Hepatocyte (in vitro differentiated cells): ENCODE data around the gene TUBG1. TPM values are rescaled to one million over a fixed set of nuclear protein-coding genes. Genes with fewer than 3 reads are reported as not detected.
"Not testable (repeated sequence)": the region's sequence is repeated elsewhere in the genome, so short reads cannot be mapped to it uniquely, and the experiment has no call there.

Source experiments
- DNase-seq: peaks from one replicate; pipeline ENCODE4 v3.0.0-alpha.2; 2016; ENCODE audit warnings: low spot score
- H2AFZ ChIP-seq: fragments of 200-600 bp; sonication (generic); 2 replicates; pipeline ENCODE4 v1.6.0; 2016; ENCODE audit warnings: antibody characterized with exemption, mild to moderate bottlenecking
- H3K27ac ChIP-seq: fragments of 200-600 bp; sonication (generic); 2 replicates; pipeline ENCODE4 v1.5.1; 2016; ENCODE audit warnings: mild to moderate bottlenecking
- H3K27me3 ChIP-seq: fragments of 200-600 bp; sonication (generic); 2 replicates; pipeline ENCODE4 v1.6.1; 2016
- H3K36me3 ChIP-seq: fragments of 200-600 bp; sonication (generic); replicated peaks from 2 replicates; pipeline ENCODE4 v1.5.1; 2016; ENCODE audit warnings: low read depth; ENCODE audit not compliant: insufficient read depth
- H3K4me1 ChIP-seq: fragments of 200-600 bp; sonication (generic); 2 replicates; pipeline ENCODE4 v1.5.1; 2016; ENCODE audit warnings: mild to moderate bottlenecking, moderate library complexity; ENCODE audit not compliant: insufficient read depth
- H3K4me2 ChIP-seq: fragments of 200-600 bp; sonication (generic); 2 replicates; pipeline ENCODE4 v1.6.0; 2016
- H3K4me3 ChIP-seq: fragments of 200-600 bp; sonication (generic); 2 replicates; pipeline ENCODE4 v1.5.1; 2016; ENCODE audit warnings: mild to moderate bottlenecking
- H3K79me2 ChIP-seq: fragments of 200-600 bp; sonication (generic); 2 replicates; pipeline ENCODE4 v1.6.0; 2017; ENCODE audit warnings: mild to moderate bottlenecking
- H3K9me2 ChIP-seq: fragments of 200-600 bp; sonication (generic); replicated peaks from 2 replicates; pipeline ENCODE4 v1.6.0; 2017; ENCODE audit warnings: mild to moderate bottlenecking; ENCODE audit not compliant: insufficient read depth
- H3K9me3 ChIP-seq: fragments of 200-600 bp; sonication (generic); 2 replicates; pipeline ENCODE4 v1.5.1; 2016; ENCODE audit warnings: low read depth, mild to moderate bottlenecking
- H4K20me1 ChIP-seq: fragments of 200-600 bp; sonication (generic); 2 replicates; pipeline ENCODE4 v1.6.0; 2016; ENCODE audit warnings: mild to moderate bottlenecking; ENCODE audit not compliant: insufficient read depth, poor library complexity, severe bottlenecking
- EZH2 ChIP-seq: fragments of 200-600 bp; sonication (generic); IDR thresholded peaks from 2 replicates; pipeline ENCODE4 v1.6.1; 2016; ENCODE audit warnings: antibody characterized with exemption, mild to moderate bottlenecking, borderline replicate concordance
- EZH2phosphoT487 ChIP-seq: fragments of 200-600 bp; sonication (generic); IDR thresholded peaks from one replicate; pipeline ENCODE4 v1.6.1; 2018; ENCODE audit warnings: antibody characterized with exemption, mild to moderate bottlenecking, low read depth, moderate library complexity; ENCODE audit not compliant: unreplicated experiment, severe bottlenecking
- WGBS: methylation state at CpG from one replicate; pipeline ENCODE4 v1.1.6; 2016; ENCODE audit warnings: low lambda C conversion rate; ENCODE audit errors: missing lambda C conversion rate; 5-methylcytosine and 5-hydroxymethylcytosine counted together
- polyA plus RNA-seq: library from polyadenylated mRNA; unstranded; fragments of >200 nt; fragmentation: Nextera tagmentation; extraction: Ambion mirVana; gene quantifications from 2 replicates; pipeline ENCODE4 v1.2.1, GENCODE V29; 2016
- total RNA-seq: library from RNA; depleted of rRNA; stranded (reverse); fragments of >200 nt; gene quantifications from 2 replicates; pipeline ENCODE4 v1.2.3, GENCODE V29; 2014
- TF ChIP-seq, protein P1 (sequence below): fragments of 200-600 bp; sonication (generic); IDR thresholded peaks from 2 replicates; pipeline ENCODE4 v1.5.1; 2016; ENCODE audit warnings: antibody characterized with exemption, mild to moderate bottlenecking; ENCODE audit not compliant: poor library complexity

The TUBG1 gene
- total and polyA plus RNA-seq, 2 experiments from 2014 or later, result 33.7 to 81.2 TPM

DNA sequence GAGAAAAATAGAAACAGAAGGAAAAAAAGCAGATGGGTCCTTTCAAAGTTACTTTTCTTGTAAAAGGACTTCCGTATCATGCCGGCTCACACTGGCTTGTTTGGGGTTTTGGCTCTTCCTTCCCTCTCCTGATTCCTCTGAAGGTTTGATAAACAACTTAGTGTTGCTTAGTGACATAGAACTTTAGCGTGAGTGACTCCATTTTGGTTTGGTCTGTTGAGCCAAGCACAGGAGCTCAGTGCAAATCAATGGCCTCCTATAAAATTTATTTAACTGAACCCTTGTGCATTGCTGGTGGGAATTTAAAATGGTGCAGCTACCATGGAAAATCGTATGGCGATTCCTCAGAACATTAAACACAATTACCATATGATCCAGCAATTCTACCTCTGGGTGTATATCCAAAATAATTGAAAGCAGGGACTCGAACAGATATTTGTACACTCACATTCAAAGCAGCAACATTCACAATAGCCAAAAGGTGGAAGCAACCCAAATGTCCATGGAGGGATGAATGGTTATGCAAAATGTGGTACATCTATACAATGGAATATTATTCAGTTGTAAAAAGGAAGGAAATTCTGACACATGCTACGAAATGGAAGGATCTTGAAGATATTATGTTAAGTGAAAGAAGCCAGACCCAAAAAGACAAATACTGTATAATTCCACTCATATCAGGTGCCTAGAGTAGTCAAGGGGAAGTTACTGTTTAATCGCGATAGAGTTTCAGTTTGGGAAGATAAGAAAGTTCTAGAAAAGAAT, 48.5 kb downstream of the TUBG1 start:
- WGBS, result 92% methylated on average over 9 of the region's 9 CpGs
- no peak overlapping the region for H3K27ac ChIP-seq
- H2AFZ ChIP-seq, result no peak overlapping the region

DNA sequence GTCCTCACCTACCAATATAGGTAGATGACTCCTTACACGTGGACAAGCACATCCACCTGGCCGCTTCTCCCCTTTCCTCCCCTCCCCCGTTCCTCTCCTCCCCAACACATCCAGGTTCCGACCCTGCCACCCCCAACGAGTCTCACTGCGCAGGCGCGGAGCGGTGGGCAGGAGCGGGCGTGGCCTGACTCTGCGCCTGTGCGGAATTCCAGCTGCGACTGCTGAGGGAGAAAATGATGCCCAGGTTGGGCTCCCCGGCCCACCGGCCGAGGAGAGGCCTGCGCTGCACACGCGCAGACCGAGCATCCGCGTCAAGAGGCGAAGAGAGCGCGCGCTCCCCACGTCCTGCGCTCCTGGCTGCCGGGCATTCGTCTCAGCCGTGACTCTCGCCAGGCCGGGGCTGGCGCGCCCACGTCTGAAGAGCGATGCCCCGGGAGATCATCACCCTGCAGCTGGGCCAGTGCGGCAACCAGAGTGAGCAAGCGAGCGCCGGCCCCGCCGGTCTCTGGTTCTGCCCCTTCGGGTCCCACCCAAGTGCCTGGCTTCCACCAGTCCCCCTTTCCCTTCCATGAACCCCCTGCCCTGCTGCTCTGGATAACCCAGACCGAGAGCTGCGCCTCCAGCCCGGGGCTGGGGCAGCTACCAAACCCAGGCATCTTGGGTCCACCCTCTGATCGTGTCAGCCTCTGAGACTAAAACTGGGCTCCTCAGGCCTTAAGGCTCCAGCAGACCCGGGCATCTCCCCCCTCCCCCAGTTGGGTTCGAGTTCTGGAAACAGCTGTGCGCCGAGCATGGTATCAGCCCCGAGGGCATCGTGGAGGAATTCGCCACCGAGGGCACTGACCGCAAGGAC, 49.8 kb downstream of the TUBG1 start, which contains the start of gene TUBG2:
Gene TUBG2 (plus strand): TSS at position 206 of the 853 bp plus-strand sequence. CDS start 220 bp downstream, at position 426.
- WGBS, result 1% methylated on average over 57 of the region's 59 CpGs
- TF ChIP-seq EZH2phosphoT487 (no peak), EZH2 (no peak)
- TF ChIP-seq, protein P1, sequence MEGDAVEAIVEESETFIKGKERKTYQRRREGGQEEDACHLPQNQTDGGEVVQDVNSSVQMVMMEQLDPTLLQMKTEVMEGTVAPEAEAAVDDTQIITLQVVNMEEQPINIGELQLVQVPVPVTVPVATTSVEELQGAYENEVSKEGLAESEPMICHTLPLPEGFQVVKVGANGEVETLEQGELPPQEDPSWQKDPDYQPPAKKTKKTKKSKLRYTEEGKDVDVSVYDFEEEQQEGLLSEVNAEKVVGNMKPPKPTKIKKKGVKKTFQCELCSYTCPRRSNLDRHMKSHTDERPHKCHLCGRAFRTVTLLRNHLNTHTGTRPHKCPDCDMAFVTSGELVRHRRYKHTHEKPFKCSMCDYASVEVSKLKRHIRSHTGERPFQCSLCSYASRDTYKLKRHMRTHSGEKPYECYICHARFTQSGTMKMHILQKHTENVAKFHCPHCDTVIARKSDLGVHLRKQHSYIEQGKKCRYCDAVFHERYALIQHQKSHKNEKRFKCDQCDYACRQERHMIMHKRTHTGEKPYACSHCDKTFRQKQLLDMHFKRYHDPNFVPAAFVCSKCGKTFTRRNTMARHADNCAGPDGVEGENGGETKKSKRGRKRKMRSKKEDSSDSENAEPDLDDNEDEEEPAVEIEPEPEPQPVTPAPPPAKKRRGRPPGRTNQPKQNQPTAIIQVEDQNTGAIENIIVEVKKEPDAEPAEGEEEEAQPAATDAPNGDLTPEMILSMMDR, result no peak
- no peaks in the 10 kb centered on the region for H3K27me3 ChIP-seq
- no peaks in the 10 kb centered on the region for H4K20me1 ChIP-seq
- no peaks in the 10 kb centered on the region for H3K9me2 ChIP-seq
- peak; percentile 95 for DNase-seq
- peak within 1 kb of the TSS; percentile 93 for H3K4me2 ChIP-seq
- peaks cover 7% of the 10 kb centered on the region for H3K79me2 ChIP-seq
- peak within 1 kb of the TSS; percentile 80 for H3K27ac ChIP-seq
- H3K4me3 ChIP-seq, result peak within 1 kb of the TSS; percentile 53
- H3K4me1 ChIP-seq, result peaks cover 13% of the 10 kb centered on the region
- H2AFZ ChIP-seq, result peak within 1 kb of the TSS; percentile 93
- H3K36me3 ChIP-seq, result no peaks in the 10 kb centered on the region
- H3K9me3 ChIP-seq, result no peaks in the 10 kb centered on the region

More for the DNA sequence above, 48.5 kb downstream of the TUBG1 start:
- no peaks in the 10 kb centered on the region for H4K20me1 ChIP-seq
- no peaks in the 10 kb centered on the region for H3K27me3 ChIP-seq
- TF ChIP-seq EZH2 (no peak), EZH2phosphoT487 (no peak)
- TF ChIP-seq, protein P1, result no peak
- peaks cover 7% of the 10 kb centered on the region for H3K79me2 ChIP-seq
- peaks cover 17% of the 10 kb centered on the region for H3K4me1 ChIP-seq
- DNase-seq, result no peak
- H3K9me2 ChIP-seq, result no peaks in the 10 kb centered on the region
- no peak overlapping the region for H3K4me3 ChIP-seq
- H3K9me3 ChIP-seq, result no peaks in the 10 kb centered on the region
- H3K4me2 ChIP-seq, result no peak overlapping the region
- no peaks in the 10 kb centered on the region for H3K36me3 ChIP-seq

DNA sequence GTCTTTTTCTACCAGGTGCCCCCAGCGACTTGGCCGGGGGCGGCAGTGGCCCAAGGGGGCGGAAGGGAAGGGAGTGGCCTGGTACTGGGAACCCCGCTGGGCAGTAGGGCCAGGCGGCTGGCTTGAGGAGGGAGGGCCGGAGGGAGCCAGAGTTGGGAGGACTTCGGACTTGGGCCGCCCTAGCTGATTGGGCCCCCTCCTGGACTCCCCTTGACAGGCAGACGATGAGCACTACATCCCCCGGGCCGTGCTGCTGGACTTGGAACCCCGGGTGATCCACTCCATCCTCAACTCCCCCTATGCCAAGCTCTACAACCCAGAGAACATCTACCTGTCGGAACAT, 50.4 kb downstream of the TUBG1 start:
- peaks cover 13% of the 10 kb centered on the region for H3K4me1 ChIP-seq
- 33% methylated on average over 3 of the region's 14 CpGs for WGBS
- not testable (repeated sequence) for H3K79me2 ChIP-seq, DNase-seq, H3K9me3 ChIP-seq, H3K27me3 ChIP-seq, H3K9me2 ChIP-seq, H4K20me1 ChIP-seq, H3K36me3 ChIP-seq
- peak overlapping the region; percentile 93 for H2AFZ ChIP-seq
- H3K27ac ChIP-seq, result peak overlapping the region; percentile 80
- peak overlapping the region; percentile 93 for H3K4me2 ChIP-seq
- H3K4me3 ChIP-seq, result peak overlapping the region; percentile 53
